ENCODE results near the gene DNAAF8.
"Not testable (repeated sequence)": the region's sequence is repeated elsewhere in the genome, so short reads cannot be mapped to it uniquely, and the experiment has no call there.

Gene DNAAF8

DNA sequence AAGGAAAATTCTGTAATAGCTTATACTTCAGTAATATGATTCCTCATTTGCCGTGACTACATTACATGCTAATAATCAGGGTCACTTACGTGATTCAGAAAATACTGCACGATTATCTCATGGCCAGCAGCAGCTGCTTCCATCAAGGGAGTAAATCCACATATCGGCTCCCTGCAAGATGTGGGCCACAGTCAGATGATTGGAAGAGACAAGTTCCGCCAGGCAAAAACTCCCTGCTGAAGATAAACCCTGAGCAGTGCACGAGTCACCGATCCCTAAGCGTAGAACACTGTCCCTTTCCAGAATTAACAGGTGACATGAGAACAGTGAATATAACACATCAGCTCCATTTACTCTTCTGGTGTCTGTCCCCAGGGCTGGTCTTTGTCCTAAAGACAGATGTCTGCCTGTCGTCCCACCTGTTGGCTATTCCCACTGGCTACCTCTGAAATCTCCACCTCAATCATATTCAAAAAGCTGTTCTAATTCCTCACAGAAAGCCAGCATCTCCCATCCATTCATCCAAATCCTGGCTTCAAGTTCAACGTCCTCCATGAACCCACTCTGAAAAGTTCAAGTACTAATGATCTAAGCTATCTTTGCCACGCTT, 9.6 kb upstream of the DNAAF8 start:
- DNase-seq: no peak

DNA sequence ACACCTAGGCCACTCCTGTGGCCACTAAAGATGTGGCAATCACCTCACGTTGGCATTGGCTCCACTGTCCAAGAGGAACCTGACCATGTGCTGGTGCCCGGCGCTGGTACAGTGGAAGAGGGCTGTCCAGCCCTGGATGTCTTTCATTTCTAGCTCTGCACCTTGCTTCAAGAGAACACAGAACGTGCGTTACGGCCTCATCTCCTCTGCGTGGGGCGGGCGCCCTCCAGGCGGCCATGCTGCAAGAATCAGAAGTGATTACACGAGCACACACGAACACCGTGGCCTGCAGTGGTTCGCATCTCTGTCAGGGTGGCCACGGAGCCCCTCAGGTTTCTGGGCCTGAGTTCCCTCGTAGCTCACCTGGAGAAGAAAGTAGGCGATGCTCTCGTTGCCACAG, 7.7 kb upstream of the DNAAF8 start:
- DNase-seq: no peak

GRCh38 chr16:4728676-4729075, 5.7 kb upstream of the DNAAF8 start:
- no peak for DNase-seq

GRCh38 chr16:4729876-4730275, 4.5 kb upstream of the DNAAF8 start:
- no peak for DNase-seq

GRCh38 chr16:4733211-4733742, 1.1 kb upstream of the DNAAF8 start:
- DNase-seq: no peak

DNA sequence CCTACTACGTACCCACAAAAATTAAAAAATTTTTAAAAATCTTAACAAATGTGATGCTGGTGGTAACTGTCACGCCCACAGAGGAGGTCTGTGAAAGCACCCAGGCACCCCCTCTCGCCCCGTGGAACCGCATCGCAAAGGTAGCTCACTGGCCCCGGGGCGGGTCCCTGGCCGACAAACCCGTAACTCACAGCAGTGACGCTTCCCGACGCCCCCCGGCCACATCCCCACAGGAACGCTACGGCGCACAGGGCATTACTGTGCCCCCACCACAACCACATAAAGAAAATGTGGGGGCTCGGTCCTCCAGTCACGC, 632 bp upstream of the DNAAF8 start:
- no peak for DNase-seq

DNA sequence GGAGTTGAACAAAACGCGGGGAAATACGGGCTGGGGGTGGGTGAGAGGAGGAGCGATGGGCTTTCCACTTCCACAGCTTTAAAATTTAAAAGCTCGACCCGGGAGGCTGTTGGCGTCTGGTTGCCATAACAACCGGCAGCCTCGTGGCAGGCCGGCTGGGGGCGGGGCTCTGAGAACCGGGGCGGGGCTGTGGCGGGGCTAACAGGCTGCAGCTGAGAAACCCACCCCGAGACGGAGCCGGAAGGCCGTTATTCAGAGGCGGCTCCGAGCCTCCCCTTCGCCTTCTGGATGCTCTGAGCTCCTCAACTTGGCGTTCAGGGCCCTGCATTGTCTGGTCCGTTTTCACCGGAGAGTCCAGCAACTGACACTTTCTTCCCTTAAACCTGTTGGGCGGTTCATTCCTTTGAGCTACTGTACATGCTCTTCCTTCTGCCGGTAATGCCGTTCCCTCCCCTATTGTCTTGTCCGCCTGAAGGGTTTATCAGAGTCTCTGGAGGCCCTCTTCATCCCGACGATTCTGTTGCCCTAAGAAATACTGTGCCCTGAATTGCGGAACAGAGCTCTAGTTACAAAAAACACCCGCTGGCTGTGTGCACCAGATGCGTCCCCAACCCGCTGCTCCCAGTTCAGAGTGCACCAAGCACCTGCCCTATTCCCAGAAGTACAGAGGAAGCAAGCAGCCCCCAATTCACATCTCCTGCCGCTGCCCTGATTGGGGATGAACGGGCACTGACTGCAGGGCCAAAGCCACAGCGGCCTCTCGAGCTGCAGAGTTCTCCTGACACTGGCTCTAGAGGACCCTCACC, 596 bp downstream of the DNAAF8 start:
- DNase-seq: no peak

GRCh38 chr16:4736546-4736945, 2.2 kb downstream of the DNAAF8 start:
- no peak for DNase-seq

DNA sequence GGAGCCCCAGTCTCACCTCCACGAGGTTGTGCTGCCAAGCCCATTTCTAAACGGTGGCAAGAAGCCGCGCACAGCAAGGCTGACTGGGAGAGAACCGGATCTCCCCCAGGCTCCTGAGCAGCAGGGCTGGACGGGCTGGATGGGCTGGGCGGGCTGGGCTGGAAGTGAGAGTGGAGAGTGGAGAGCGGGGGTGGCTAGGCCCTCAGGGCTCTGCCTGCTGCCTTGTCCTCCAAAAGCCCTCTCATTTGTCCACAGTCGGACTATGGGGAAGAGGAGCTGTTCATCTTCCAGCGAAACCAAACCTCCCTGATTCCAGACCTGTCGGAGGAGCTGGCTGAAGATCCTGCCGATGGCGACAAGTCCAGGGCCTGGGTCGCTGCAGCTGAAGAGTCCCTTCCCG, 3.2 kb downstream of the DNAAF8 start:
- no peak for DNase-seq

DNA sequence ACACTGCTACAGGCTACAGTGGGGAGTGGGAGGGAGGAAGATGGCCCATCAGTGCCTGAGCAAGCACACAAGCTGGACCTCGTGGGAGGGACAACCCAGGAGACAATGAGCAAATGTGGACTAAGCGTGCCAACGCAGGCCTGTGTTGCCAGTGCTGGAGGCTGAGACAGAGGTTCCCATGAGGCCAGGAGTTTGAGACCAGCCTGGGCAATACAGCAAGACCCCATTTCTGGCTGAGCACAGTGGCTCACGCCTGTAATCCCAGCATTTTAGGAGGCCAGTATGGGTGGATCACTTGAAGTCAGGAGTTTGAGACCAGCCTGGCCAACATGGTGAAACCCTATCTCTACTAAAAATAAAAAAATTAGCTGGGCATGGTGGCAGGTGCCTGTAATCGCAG, 4.0 kb downstream of the DNAAF8 start:
- not testable (repeated sequence) for DNase-seq

DNA sequence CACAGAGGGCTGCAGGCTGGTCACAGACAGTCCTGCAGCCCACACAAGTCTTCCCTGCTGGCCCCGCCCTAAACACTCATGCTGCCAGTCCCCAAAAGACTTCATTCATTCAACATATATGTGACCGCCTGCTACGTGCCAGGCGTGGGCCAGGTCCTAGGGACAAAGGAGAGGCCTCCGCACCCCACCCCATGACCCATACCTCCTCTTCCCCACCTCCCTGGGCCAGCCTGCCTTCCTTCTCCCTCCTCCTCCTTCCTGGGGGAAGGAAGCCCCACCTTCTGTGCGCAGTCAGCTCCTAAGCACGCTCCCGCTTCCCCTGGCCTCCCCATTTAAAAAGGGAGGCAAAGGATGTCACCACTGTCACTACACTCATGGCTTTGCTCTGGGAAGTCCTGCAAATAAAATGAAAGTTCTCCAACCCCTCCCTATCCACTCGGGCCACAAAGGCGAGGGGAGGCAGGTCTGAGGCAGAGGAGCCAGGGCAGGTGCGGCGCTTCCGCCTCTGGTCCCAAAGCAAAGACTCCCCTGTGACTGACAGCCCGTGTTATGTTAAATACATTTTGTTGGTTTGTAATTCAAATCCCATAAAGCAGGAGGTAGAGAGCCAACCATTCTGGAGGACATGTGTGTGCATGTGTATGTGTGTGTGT, 9.0 kb downstream of the DNAAF8 start:
- DNase-seq: no peak

DNA sequence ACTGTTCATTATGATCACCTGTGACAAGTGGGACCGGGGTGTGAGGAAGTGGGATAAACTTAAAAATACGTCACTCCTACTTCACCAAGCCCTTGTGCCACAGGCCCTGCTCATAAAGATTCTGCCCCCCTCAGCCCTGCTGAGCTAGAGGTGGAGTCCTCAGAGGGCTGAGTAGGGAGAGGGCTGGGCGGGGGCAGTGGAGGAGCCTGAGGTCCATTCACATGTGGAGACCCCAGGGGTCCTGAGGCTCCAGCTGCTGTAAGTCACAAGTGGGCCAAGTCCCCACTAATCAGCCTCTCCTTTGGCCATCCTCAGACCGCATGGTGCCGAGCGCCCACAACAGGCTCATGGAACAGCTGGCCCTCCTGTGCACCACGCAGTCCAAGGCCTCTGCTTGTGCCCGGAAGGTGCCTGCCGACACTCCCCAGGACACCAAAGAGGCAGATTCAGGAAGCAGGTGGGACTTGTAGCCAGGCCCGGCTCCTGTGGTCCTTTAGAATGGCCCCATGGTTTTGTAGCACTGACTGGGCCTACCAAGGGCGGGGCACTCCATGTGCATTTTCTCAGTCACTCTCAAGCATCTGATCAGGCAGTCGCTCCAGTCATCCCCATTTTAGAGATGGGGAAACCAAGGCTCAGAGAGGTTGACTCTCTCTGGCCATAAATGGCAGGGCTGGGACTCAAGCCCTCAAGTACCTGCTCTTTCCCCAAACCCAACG, 10.4 kb downstream of the DNAAF8 start:
- DNase-seq: no peak

DNA sequence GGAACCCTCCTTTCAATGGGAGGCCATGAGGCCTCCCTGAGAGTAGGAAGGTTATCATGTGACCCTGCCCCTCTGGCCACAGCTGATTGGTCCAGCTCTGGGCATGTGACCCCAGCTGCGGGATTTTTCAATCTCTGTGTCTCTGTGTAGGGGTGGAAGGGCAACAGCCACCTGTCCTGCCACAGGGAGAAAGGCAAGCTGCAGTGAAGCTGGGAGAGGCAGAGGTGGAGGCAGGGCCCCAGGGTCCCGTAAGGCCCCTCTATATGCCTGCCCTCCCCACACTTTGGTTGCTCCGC, 10.9 kb downstream of the DNAAF8 start:
- no peak for DNase-seq

DNA sequence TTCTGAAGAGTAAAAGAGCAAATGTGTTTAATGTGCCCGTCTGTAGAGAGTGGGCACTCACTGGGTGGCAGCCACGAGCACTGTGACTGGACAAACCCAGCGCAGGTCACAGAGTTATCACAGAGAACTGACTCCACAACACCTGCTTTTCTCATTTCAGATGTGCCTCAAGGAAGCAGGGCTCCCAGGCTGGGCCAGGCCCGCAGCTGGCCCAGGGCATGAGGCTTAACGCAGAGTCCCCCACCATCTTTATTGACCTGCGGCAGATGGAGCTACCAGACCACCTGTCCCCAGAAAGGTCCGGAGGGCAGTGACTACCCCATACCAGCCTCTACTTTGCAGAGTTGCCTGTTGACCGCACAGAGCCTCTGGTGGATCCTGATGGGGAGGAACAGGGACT, 11.9 kb downstream of the DNAAF8 start:
- DNase-seq: no peak

DNA sequence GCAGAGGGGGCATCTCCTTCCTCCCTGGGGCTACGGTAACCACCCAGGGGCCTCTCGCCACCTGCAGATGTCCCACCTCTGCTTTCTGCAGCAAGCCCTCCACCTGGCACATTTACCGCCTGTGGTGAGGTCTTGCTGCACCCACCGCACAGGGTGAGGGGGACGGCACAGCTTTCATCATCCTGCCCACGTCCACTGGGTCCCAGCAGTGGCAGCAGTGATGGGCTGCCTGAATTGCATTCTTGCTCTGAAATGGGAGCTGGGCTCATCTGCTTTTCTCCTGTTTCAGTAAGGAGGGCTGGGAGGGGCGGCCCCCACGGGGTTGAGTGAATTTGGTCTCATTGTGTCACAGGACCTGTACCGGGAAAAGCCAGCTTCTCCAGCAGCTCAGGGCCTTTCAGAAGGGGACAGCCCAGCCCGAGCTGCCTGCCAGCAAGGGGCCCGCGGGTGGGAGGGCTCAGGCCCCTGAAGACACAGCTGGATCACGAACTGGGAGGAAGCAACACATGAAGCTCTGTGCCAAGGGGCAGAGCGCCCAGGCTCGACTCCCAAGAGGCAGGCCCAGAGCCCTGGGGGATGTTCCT, 12.7 kb downstream of the DNAAF8 start:
- DNase-seq: no peak

- DNase-seq: no peak
Observed at GRCh38 chr16:4747906-4748681, 13.8 kb downstream of the DNAAF8 start.

GRCh38 chr16:4748682-4749411, 14.5 kb downstream of the DNAAF8 start:
- no peak for DNase-seq

GRCh38 chr16:4749700-4750257, 15.4 kb downstream of the DNAAF8 start:
- no peak for DNase-seq

- DNase-seq: no peak
Observed at GRCh38 chr16:4750896-4751295, 16.6 kb downstream of the DNAAF8 start.

GRCh38 chr16:4752351-4753100, 18.2 kb downstream of the DNAAF8 start:
- DNase-seq: no peak

DNA sequence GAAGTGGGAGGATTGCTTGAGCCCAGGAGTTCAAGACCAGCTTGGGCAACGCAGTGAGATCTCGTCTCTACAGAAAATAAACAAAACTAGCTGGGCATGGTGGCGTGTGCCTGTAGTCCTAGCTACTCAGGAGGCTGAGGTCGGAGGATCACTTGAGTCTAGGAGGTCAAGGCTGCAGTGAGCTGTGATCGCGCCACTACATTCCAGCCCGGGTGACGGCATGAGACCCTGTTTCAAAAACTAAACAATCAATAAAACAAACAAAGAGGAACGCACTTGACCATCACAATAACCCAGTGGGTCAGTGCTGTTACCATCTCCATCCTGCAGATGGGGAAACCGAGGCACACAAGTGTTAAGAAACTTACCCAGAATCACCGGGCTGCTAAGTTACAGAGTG, 18.9 kb downstream of the DNAAF8 start:
- no peak for DNase-seq
